ENCODE results near the gene LAX1.
"Not testable (repeated sequence)": the region's sequence is repeated elsewhere in the genome, so short reads cannot be mapped to it uniquely, and the experiment has no call there.

LAX1 gene

DNA sequence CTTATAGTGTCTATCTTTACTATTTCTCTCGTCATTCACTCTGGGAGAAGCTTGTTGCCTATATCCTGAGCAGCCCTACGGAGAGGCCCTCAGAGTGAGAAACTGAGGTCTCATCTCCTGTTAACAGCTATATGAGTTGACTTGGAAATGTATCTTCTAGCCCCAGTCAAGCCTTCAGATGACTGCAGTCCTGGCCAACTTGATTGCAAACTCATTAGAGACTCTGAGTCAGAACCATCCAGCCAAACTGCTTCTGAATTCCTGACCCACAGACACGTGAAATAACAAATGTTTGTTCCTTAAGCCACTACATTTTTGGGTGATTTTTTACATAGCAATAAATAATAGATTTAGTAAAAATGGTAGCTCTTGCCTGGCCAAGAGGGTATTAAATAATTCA lies 26.5 kb downstream of the LAX1 start:
- Histone ChIP-seq H3K9me3 (no peaks in the 10 kb centered on the region), H3K27me3 (no peaks in the 10 kb centered on the region), H3K27ac (no peak overlapping the region), H3K9ac (no peak overlapping the region), H3K4me3 (no peak overlapping the region), H3K4me1 (peaks cover 6% of the 10 kb centered on the region; the same call in 1 of the 2 replicates), H3K4me2 (no peak overlapping the region), H3K36me3 (no peaks in the 10 kb centered on the region), H4K20me1 (peaks cover 4% of the 10 kb centered on the region; the same call in 1 of the 2 replicates)
- no peak for TF ChIP-seq Cebpa-rat (IDR thresholded peaks at IDR 0.05)

DNA sequence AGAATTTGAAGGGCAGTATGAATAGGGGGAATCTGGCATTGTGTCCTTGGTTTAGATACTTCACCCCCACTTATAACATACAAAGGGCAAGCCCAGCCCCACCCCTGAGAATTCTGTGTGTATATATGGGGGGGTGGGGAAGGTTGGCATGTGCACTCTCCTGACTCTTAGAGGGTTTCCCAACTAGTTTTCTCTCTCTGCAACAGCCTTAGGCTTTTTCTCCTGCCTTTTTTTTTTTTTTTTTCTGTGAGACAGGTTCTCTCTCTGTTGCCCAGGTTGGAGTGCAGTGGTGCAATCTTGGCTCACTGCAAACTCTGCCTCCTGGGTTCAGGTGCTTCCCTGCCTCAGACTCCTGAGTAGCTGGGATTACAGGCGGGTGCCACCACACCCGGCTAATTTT lies 27.5 kb downstream of the LAX1 start:
- H3K27ac ChIP-seq = no peak overlapping the region
- H3K4me3 ChIP-seq = no peak overlapping the region
- no peak for TF ChIP-seq Cebpa-rat (IDR thresholded peaks at IDR 0.05)
- peaks cover 6% of the 10 kb centered on the region for H3K36me3 ChIP-seq
- H4K20me1 ChIP-seq = peaks cover 14% of the 10 kb centered on the region; the same call in 1 of the 2 replicates
- peaks cover 5% of the 10 kb centered on the region; the same call in 1 of the 2 replicates for H3K9me3 ChIP-seq
- H3K4me1 ChIP-seq = peaks cover 16% of the 10 kb centered on the region
- H3K4me2 ChIP-seq = no peak overlapping the region
- H3K27me3 ChIP-seq = no peaks in the 10 kb centered on the region
- H3K9ac ChIP-seq = no peak overlapping the region

DNA sequence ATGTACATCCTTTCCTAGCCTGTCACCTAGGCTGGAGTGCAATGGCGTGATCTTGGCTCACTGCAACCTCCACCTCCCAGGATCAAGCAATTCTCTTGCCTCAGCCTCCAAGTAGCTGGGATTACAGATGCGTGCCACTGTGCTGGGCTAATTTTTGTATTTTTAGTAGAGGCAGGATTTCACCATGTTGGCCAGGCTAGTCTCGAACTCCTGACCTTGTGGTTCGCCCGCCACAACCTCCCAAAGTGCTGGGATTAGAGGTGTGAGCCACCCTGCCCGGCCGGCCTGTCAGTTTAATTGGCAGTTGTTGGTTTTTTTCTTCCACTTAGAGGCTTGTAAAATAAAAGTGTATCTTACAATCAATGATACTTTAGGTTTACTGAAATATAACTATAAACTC lies 28.6 kb downstream of the LAX1 start:
- H3K36me3 ChIP-seq = peaks cover 17% of the 10 kb centered on the region
- not testable (repeated sequence) for H3K4me3 ChIP-seq, H3K9ac ChIP-seq, H3K27ac ChIP-seq, H3K27me3 ChIP-seq, H3K4me2 ChIP-seq
- H4K20me1 ChIP-seq = peaks cover 25% of the 10 kb centered on the region
- peaks cover 15% of the 10 kb centered on the region for H3K9me3 ChIP-seq
- peaks cover 27% of the 10 kb centered on the region for H3K4me1 ChIP-seq

DNA sequence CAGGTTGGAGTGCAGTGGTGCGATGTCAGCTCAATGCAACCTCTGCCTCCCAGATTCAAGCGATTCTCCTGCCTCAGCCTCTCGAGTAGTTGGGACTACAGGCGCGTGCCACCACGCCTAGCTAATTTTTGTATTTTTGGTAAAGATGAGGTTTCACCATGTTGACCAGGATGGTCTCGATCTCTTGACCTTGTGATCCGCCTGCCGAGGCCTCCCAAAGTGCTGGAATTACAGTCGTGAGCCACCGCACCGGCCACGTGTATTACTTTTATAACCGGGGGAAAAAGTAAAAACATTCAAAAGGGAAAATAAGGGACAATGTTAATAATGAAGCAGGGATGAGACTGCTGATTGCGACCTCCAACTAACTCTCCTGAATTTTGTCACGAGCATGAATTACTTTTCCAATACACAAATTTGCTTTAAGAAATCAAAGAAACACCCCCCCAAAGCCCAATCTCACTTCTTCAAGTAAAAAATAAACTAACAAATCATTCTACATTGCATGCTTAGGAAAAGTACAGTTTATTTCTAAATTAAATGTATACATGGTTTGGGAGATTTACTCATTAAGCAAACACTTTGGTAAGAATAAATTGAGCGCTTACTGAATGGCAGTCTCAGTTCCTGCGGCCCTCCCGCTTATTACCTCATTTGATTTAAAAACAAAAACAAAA lies 29.9 kb downstream of the LAX1 start:
- peaks cover 30% of the 10 kb centered on the region for H3K36me3 ChIP-seq
- H3K27ac ChIP-seq = no peak overlapping the region; the same call in 1 of the 2 replicates
- H3K4me3 ChIP-seq = peak overlapping the region; percentile 83
- H3K4me1 ChIP-seq = peaks cover 27% of the 10 kb centered on the region
- no peaks in the 10 kb centered on the region for H3K27me3 ChIP-seq
- H3K4me2 ChIP-seq = peak overlapping the region; percentile 58
- peaks cover 38% of the 10 kb centered on the region for H4K20me1 ChIP-seq
- peaks cover 29% of the 10 kb centered on the region for H3K9me3 ChIP-seq
- 0 out of 2 replicates have a peak overlapping the region, but pooled peaks have one; percentile 7 for H3K9ac ChIP-seq
- TF ChIP-seq Cebpa-rat (IDR thresholded peaks at IDR 0.05) = no peak

DNA sequence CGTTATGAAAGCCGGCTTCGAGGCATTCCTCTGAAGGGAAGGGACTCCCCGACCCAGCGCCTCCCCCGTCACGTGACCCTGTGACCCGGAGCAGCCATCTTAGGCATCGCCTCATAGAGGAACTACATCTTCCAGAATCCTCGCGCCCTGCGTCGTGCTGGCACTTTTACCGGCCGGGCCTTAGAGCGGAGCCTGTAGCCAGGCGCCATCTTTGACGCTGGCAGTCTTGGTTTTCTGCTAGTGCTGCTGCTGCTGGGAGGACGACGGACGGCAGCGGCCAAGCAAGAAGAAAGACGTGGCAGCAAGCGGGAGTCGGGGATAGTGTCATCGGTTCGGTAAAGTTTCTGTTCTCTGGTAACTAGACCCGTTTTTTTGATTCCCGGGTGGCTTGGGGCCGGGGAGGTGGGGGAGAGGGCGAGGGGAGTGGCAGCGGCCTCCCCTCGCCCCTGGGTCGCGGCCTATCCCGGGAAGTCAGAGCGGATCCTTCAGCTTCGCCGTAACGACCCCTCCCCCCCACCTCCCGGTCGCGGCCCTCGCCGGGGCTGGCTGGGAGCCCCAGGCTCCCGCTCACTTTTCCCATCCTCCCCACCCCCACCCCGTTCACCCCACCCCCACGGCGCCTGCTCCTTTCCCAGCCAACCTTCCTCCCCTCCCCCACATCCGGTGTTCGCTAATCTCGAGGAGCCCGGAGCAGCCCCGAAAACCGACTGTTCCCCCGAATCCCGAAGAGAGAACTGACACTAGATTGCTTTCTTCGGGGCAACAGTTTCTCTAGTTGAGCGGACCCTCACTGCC lies 30.7 kb downstream of the LAX1 start, which contains the start of the genes ZBED6 and ZC3H11A:
Gene ZBED6, plus strand, starts transcription at position 183 of the 795 bp plus-strand sequence. CDS start 1,900 bp downstream, outside the sequence.
Gene ZC3H11A, plus strand, starts transcription at position 183 of the 795 bp plus-strand sequence. CDS start 21,448 bp downstream, outside the sequence.
- Histone ChIP-seq H3K27ac (peak within 1 kb of the TSS; percentile 85), H3K4me2 (peak within 1 kb of the TSS; percentile 92), H3K4me3 (peak within 1 kb of the TSS; percentile 83), H3K36me3 (peaks cover 33% of the 10 kb centered on the region), H3K27me3 (no peaks in the 10 kb centered on the region), H3K9me3 (peaks cover 31% of the 10 kb centered on the region), H3K4me1 (peaks cover 27% of the 10 kb centered on the region), H4K20me1 (peaks cover 46% of the 10 kb centered on the region), H3K9ac (peak within 1 kb of the TSS; percentile 92)
- no peak for TF ChIP-seq Cebpa-rat (IDR thresholded peaks at IDR 0.05)

DNA sequence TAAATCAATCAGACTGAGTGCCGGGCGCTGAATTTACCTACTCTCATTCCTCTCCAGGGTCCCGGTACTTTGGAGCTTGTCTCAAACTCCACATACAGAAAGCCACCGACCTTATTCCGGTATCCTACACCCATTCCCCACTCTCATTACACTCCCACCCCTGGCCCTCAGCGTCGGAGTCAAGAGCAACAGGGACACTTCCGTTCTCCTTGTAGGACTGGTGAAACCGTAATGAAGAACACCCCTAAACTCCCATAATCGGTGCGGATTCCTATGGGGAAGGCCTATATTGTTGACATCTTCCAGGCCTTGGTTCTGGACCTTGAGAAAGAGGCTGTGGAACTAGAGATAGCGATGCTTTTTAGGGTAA lies 31.2 kb downstream of the LAX1 start:
- H3K4me2 ChIP-seq = peak overlapping the region; percentile 92
- no peaks in the 10 kb centered on the region for H3K27me3 ChIP-seq
- H3K9ac ChIP-seq = peak overlapping the region; percentile 92
- peaks cover 33% of the 10 kb centered on the region for H3K36me3 ChIP-seq
- TF ChIP-seq Cebpa-rat (IDR thresholded peaks at IDR 0.05) = no peak
- peaks cover 31% of the 10 kb centered on the region for H3K9me3 ChIP-seq
- peaks cover 51% of the 10 kb centered on the region for H4K20me1 ChIP-seq
- peaks cover 27% of the 10 kb centered on the region for H3K4me1 ChIP-seq
- peak overlapping the region; percentile 85 for H3K27ac ChIP-seq
- peak overlapping the region; percentile 83 for H3K4me3 ChIP-seq

DNA sequence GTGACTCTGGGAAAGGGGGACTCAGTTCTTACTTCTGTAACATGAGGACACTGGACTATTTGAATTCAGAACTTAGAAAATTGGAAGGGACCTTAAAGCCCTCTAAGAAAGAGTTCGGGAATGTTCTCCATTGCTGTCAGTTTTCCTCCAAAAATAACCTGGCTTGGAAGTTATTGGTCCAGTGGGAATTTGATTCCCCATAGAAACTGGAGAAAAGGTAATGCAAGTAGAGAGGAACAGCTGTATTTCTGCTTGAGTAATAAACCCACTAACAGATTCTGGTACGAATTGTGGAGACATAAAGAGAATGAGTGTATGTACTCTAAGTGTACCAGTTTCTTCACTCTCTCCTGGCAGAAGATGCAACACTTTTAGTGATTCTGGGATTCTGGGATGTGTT lies 32.2 kb downstream of the LAX1 start:
- Histone ChIP-seq H3K4me2 (peak overlapping the region; percentile 92), H3K4me3 (peak overlapping the region; percentile 83), H3K36me3 (peaks cover 38% of the 10 kb centered on the region), H3K9ac (no peak overlapping the region), H4K20me1 (peaks cover 61% of the 10 kb centered on the region), H3K27ac (no peak overlapping the region), H3K4me1 (peaks cover 27% of the 10 kb centered on the region), H3K27me3 (no peaks in the 10 kb centered on the region), H3K9me3 (peaks cover 31% of the 10 kb centered on the region)
- TF ChIP-seq Cebpa-rat (IDR thresholded peaks at IDR 0.05) = no peak

DNA sequence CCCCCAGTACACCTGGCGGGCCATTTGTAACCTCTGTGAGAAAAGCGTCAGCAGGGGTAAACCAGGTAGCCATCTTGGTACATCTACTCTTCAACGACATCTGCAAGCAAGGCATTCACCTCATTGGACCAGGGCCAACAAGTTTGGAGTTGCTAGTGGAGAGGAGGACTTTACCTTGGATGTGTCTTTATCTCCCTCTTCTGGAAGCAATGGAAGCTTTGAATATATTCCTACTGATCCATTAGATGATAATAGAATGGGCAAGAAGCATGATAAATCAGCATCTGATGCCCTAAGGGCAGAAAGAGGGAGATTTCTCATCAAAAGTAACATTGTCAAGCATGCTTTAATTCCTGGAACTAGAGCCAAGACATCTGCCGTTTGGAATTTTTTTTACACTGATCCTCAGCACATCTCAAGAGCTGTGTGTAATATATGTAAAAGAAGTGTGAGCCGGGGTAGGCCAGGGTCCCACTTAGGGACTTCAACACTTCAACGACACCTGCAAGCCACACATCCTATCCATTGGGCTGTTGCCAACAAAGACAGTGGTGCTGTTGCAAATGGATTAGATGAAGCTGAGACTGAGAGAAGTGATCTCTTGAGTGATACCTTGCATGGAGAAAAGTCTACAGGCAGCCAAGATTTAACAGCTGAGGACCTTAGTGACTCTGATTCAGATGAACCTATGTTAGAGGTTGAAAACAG lies 33.1 kb downstream of the LAX1 start:
- Histone ChIP-seq H3K4me1 (peaks cover 27% of the 10 kb centered on the region), H3K4me2 (peak overlapping the region; percentile 92), H4K20me1 (peaks cover 69% of the 10 kb centered on the region), H3K27me3 (no peaks in the 10 kb centered on the region), H3K9me3 (peaks cover 33% of the 10 kb centered on the region), H3K9ac (no peak overlapping the region), H3K36me3 (peaks cover 43% of the 10 kb centered on the region), H3K4me3 (no peak overlapping the region; the same call in 1 of the 2 replicates), H3K27ac (no peak overlapping the region)
- TF ChIP-seq Cebpa-rat (IDR thresholded peaks at IDR 0.05) = no peak

DNA sequence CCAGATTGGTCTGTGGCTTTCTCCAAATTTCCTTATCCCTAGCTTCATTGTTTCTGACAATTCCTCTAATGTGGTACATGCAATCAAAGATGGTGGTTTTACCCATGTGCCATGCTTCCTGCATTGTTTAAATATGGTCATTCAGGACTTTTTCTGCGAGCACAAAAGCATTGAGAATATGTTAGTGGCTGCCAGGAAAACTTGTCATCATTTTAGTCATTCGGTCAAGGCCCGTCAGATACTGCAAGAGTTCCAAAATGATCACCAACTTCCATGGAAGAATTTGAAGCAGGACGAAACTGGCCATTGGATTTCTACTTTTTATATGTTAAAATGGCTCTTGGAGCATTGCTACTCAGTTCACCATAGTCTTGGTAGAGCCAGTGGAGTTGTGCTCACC lies 34.2 kb downstream of the LAX1 start:
- H4K20me1 ChIP-seq = peaks cover 79% of the 10 kb centered on the region
- no peak overlapping the region for H3K4me3 ChIP-seq
- peaks cover 41% of the 10 kb centered on the region for H3K9me3 ChIP-seq
- peaks cover 53% of the 10 kb centered on the region for H3K36me3 ChIP-seq
- H3K4me1 ChIP-seq = peaks cover 27% of the 10 kb centered on the region
- no peaks in the 10 kb centered on the region for H3K27me3 ChIP-seq
- TF ChIP-seq Cebpa-rat (IDR thresholded peaks at IDR 0.05) = no peak
- H3K4me2 ChIP-seq = no peak overlapping the region
- H3K27ac ChIP-seq = no peak overlapping the region
- H3K9ac ChIP-seq = no peak overlapping the region
